Prostate gland (tissue), 2 donors: Measurements from ENCODE around the gene ID3.

Experiments
- POLR2A ChIP-seq: fragments of 450-650 bp; IDR thresholded peaks from one replicate; pipeline ENCODE4 v1.6.1; 2016; ENCODE audit warnings: antibody characterized with exemption, mild to moderate bottlenecking
- TF ChIP-seq, protein P1 (sequence below), 4 experiments: fragments of 200-600 bp in 2 of 4; fragments of 450-650 bp in 2 of 4; sonication (generic) in 2 of 4; IDR thresholded peaks; 1 replicate in 3 of 4; 2 replicates in 1 of 4; pipeline ENCODE4 v1.5.1; 2016 to 2019; ENCODE audit warnings: antibody characterized with exemption in 4 of 4, mild to moderate bottlenecking in 2 of 4, moderate library complexity in 2 of 4

DNA sequence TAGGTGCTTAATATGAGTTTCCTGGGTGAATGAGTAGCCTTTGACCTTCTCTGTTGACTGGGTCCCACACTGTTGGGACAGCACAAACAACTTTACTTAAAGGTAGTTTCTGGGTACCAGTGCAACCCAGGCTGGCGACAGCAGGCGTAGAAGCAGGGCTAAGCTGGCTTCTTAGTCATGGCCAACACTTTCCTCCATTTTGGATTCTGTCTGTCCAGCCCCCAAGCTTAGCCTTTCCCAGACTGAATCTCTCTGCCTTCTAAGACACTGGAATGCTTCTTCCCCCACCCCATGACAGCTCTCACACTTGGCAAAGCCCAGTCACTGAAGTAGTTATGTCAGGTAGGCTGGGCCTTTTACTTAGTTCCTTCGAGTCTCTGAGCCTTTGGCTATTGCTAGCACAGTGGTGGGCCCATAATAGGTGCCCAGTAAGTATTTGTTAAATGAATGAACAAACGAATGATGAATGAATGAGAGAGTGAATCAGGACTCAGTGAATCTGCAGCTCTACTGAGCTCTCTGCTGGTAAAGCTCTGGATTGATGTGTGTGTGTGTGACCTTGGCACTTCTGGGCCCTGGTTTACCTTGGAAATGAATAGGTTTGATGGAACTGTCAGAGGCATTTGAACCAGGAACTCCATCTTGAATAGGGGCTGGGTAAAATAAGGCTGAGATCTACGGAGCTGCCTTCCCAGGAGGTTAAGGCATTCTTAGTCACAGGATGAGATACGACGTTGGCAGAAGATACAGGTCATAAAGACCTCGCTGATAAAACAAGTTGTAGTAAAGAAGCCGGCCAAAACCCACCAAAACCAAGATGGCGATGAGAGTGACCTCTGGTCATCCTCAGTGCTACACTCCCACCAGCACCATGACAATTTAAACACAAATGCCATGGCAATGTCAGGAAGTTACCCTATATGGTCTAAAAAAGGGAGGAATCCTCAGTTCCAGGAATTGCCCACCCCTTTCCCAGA is 37.4 kb upstream of the ID3 start:
- TF ChIP-seq, protein P1, sequence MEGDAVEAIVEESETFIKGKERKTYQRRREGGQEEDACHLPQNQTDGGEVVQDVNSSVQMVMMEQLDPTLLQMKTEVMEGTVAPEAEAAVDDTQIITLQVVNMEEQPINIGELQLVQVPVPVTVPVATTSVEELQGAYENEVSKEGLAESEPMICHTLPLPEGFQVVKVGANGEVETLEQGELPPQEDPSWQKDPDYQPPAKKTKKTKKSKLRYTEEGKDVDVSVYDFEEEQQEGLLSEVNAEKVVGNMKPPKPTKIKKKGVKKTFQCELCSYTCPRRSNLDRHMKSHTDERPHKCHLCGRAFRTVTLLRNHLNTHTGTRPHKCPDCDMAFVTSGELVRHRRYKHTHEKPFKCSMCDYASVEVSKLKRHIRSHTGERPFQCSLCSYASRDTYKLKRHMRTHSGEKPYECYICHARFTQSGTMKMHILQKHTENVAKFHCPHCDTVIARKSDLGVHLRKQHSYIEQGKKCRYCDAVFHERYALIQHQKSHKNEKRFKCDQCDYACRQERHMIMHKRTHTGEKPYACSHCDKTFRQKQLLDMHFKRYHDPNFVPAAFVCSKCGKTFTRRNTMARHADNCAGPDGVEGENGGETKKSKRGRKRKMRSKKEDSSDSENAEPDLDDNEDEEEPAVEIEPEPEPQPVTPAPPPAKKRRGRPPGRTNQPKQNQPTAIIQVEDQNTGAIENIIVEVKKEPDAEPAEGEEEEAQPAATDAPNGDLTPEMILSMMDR (IDR thresholded peaks at IDR 0.05), result no peak
- no peak for TF ChIP-seq POLR2A
